A549 (cell line): ENCODE results near the gene SLC13A4.

Experiments
- CTCF ChIP-seq: fragments of >200 bp; sonication (Bioruptor Twin); formaldehyde crosslinking; IDR thresholded peaks from 3 replicates; pipeline ENCODE4 v1.5.1; 2016
- RAD21 ChIP-seq, 2 experiments: fragments of >200 bp in 1 of 2; sonication (Bioruptor Twin) in 1 of 2; formaldehyde crosslinking in 1 of 2; IDR thresholded peaks in 1 of 2; conservative IDR thresholded peaks in 1 of 2; 2 replicates in 1 of 2; 3 replicates in 1 of 2; pipeline ENCODE4 v1.6.1; 2012 to 2018; ENCODE audit warnings: inconsistent platforms in 1 of 2

DNA sequence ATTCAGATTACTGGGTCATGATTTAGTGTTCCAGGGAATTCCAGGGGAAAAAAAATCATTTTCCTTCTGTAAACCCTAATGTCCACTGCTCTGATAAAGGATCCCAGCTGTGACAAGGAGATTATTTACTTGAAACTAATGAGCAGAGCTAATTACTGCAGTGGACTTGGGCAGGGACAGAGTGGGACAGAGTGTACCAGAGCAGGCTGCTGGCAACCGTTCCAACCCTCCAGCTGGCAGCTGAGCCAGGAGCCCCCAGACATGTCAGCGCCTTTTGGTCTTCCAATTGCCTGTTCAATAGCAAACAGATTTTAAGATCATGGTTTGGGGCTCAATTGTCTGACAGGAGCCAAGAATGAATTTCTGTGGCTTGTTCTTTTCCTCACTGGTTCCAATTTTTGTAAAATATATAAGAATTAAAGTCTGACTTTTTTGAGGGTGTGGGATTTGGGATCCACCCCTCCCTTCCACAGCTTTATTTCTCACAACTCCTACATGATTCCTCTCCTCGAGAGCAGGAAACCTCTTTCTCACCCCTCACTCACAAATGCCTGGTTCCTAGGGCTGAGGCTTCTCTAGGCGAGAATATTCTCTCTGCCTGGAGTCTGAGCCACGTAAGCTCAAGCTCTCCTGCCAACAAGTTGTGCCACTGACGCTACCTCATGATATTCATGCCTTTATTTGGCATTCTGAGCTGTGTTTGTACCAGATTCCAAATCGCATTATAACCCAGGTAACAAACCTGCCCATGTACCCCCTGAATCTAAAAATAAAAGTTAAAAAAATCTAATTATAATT is 41.2 kb upstream of the SLC13A4 start:
- TF ChIP-seq RAD21 (conservative IDR thresholded peaks at IDR 0.05 in 1 of 2, IDR thresholded peaks at IDR 0.05 in 1 of 2) (no peak), CTCF (no peak)
